Loucy (cell line): Measurements from ENCODE around the gene ZDHHC22.

ENCODE experiments used
- H2AFZ ChIP-seq: fragments of 200-600 bp; sonication (generic); 2 replicates; pipeline ENCODE4 v1.6.0; 2016; ENCODE audit warnings: antibody characterized with exemption, mild to moderate bottlenecking, low read length, moderate library complexity
- H3F3A ChIP-seq: fragments of 200-600 bp; 2 replicates; pipeline ENCODE4 v1.6.0; 2016; ENCODE audit warnings: antibody characterized with exemption, low read depth, mild to moderate bottlenecking
- H3K27me3 ChIP-seq: fragments of 200-600 bp; sonication (generic); 2 replicates; pipeline ENCODE4 v1.6.1; 2014; ENCODE audit warnings: low read length, mild to moderate bottlenecking; ENCODE audit not compliant: insufficient read depth, poor library complexity, severe bottlenecking
- H3K36me3 ChIP-seq: fragments of 200-600 bp; sonication (generic); 2 replicates; pipeline ENCODE4 v1.6.1; 2016; ENCODE audit warnings: low read length; ENCODE audit not compliant: insufficient read depth
- H3K4me1 ChIP-seq: fragments of 200-600 bp; sonication (generic); 2 replicates; pipeline ENCODE4 v1.5.1; 2014; ENCODE audit warnings: low read length, mild to moderate bottlenecking; ENCODE audit not compliant: insufficient read depth, poor library complexity, severe bottlenecking
- H3K4me2 ChIP-seq: fragments of 200-600 bp; sonication (generic); 2 replicates; pipeline ENCODE4 v1.6.0; 2014; ENCODE audit warnings: antibody characterized with exemption, low read length, low read depth, mild to moderate bottlenecking; ENCODE audit not compliant: poor library complexity, severe bottlenecking
- H3K4me3 ChIP-seq: fragments of 200-600 bp; sonication (generic); 2 replicates; pipeline ENCODE4 v1.5.1; 2014; ENCODE audit warnings: low read length, mild to moderate bottlenecking, mixed read lengths; ENCODE audit not compliant: poor library complexity, severe bottlenecking
- H3K79me2 ChIP-seq: fragments of 200-600 bp; sonication (generic); 2 replicates; pipeline ENCODE4 v1.6.1; 2014; ENCODE audit warnings: low read length; ENCODE audit not compliant: insufficient read depth
- H3K9ac ChIP-seq: fragments of 200-600 bp; sonication (generic); 2 replicates; pipeline ENCODE4 v1.6.0; 2014; ENCODE audit warnings: mild to moderate bottlenecking, low read depth, low read length, moderate library complexity; ENCODE audit not compliant: poor library complexity, severe bottlenecking
- H3K9me2 ChIP-seq: fragments of 200-600 bp; sonication (generic); replicated peaks from 2 replicates; pipeline ENCODE4 v1.6.1; 2016; ENCODE audit warnings: low read depth, low read length, mixed read lengths
- H3K9me3 ChIP-seq: fragments of 200-600 bp; sonication (generic); 2 replicates; pipeline ENCODE4 v1.6.1; 2014; ENCODE audit warnings: mild to moderate bottlenecking, antibody characterized with exemption, low read length, low read depth; ENCODE audit not compliant: insufficient read depth
- H4K20me1 ChIP-seq: fragments of 200-600 bp; sonication (generic); 2 replicates; pipeline ENCODE4 v1.6.0; 2014; ENCODE audit warnings: antibody characterized with exemption, low read length, mild to moderate bottlenecking; ENCODE audit not compliant: insufficient read depth, poor library complexity, severe bottlenecking
- CTCF ChIP-seq: fragments of 200-600 bp; sonication (generic); conservative IDR thresholded peaks from 2 replicates; pipeline ENCODE4 v1.5.1; 2014; ENCODE audit warnings: mild to moderate bottlenecking, antibody characterized with exemption, low read length
- EZH2phosphoT487 ChIP-seq: fragments of 200-600 bp; IDR thresholded peaks from 2 replicates; pipeline ENCODE4 v1.6.1; 2018; ENCODE audit warnings: antibody characterized with exemption, mild to moderate bottlenecking, moderate library complexity, borderline replicate concordance

Gene ZDHHC22

DNA sequence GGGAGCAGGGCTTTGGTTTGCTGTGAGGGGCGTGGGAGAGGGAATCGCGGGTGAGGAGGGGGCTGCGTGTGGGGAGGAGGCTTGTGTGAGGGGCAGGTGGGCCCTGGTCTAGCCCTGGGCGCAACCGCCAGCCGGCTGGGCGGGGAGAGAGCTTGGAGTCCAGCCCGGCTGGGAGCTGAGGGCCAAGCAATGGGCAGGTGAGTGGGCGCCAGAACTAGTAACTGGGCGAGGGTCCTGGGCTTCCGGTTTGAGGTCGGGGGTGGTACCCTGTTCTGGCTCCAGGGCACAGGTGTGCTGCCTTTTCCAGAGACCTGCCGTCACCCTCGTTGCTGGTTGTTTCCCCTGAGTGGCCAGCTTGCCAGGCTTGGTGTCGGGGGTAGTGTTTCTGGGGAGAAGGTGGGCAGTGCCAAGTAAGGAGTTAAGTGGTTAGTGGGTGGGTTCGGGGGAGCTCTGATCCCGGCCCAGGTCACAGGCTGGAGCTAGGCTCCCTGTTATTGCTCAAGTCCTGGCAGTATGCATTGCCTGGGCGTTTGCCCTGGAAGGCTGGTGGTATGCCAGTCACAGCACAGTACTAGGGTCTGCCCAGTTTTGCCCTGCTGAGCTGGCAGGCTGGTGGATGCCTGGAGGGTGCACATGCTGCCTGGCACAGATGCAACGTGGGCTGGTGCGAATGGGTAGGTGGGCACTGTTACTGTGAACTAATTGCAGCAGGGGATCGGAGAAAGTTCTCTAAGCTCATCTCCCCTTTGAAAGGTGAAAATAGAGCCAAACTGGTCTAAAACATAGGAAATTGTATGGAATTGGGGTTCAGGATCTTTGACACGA lies 42.9 kb downstream of the ZDHHC22 start:
- Histone ChIP-seq H3K4me2 (peak overlapping the region; percentile 95), H3K9ac (peak overlapping the region; percentile 84), H2AFZ (peak overlapping the region; percentile 91), H3K9me3 (no peaks in the 10 kb centered on the region), H3K36me3 (no peaks in the 10 kb centered on the region), H3K4me1 (peaks cover 33% of the 10 kb centered on the region), H3K79me2 (peaks cover 24% of the 10 kb centered on the region), H4K20me1 (no peaks in the 10 kb centered on the region), H3K27me3 (no peaks in the 10 kb centered on the region), H3K9me2 (no peaks in the 10 kb centered on the region), H3K4me3 (peak overlapping the region; percentile 81), H3F3A (no peaks in the 10 kb centered on the region)
- TF ChIP-seq EZH2phosphoT487 (no peak), CTCF (no peak)

GRCh38 chr14:77097700-77098528 lies 43.7 kb downstream of the ZDHHC22 start, which contains the start of gene CIPC:
Gene CIPC (plus strand): TSS chr14:77098258. CDS start chr14:77105709, 7,451 bp downstream.
- Histone ChIP-seq H3K4me2 (peak within 1 kb of the TSS; percentile 95), H3F3A (no peaks in the 10 kb centered on the region), H3K9me2 (no peaks in the 10 kb centered on the region), H3K9ac (peak within 1 kb of the TSS; percentile 84), H3K36me3 (no peaks in the 10 kb centered on the region), H3K4me1 (peaks cover 33% of the 10 kb centered on the region), H3K4me3 (peak within 1 kb of the TSS; percentile 85), H3K79me2 (peaks cover 24% of the 10 kb centered on the region), H3K27me3 (no peaks in the 10 kb centered on the region), H4K20me1 (no peaks in the 10 kb centered on the region), H2AFZ (peak within 1 kb of the TSS; percentile 91), H3K9me3 (no peaks in the 10 kb centered on the region)
- no peak for TF ChIP-seq EZH2phosphoT487
- TF ChIP-seq CTCF = no peak

DNA sequence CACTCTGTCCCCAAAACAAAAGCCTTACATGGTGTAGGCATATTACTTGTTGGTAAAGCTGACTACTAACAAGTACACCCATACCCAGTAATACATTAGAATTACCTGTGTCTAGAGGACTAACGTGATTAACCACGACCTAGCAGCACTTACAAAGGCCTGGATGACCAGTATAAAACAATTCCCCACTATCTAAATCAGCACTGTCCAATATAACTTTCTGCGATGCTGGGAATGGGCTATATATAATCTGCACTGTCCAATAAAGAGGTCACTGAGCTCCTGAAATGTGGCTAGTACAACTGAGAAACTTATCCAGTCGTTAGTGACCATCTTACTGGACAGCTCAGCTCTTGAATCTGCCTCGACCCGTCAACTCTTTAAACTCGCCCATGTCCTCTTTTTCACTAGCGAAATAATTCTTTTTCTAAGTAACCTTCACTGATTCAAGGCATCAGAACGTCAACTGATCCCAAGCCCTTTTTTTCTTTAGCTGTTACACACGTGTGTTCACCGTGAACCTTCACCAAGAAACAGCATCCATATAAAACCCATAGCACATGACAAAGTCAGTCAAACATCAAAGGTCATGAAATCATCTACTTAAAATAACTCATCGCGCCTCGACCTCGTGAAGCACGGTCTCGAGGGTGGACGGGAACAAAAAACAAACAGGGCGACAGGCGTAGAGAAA lies 44.4 kb downstream of the ZDHHC22 start:
- Histone ChIP-seq H3K4me3 (peak overlapping the region; percentile 85), H3F3A (no peaks in the 10 kb centered on the region), H3K9me3 (no peaks in the 10 kb centered on the region), H2AFZ (peak overlapping the region; percentile 86), H4K20me1 (no peaks in the 10 kb centered on the region), H3K36me3 (no peaks in the 10 kb centered on the region), H3K9ac (peak overlapping the region; percentile 79), H3K9me2 (no peaks in the 10 kb centered on the region), H3K4me2 (peak overlapping the region; percentile 88), H3K4me1 (peaks cover 31% of the 10 kb centered on the region), H3K27me3 (no peaks in the 10 kb centered on the region), H3K79me2 (peaks cover 24% of the 10 kb centered on the region)
- TF ChIP-seq CTCF (no peak), EZH2phosphoT487 (no peak)
